RWPE1 (cell line): ENCODE results near the gene CACNA1F.

Source experiments
- CTCF ChIA-PET: fragments of 350-600 bp; sonication (Branson Sonifier 250); formaldehyde crosslinking; extraction: SDS; loops from one replicate; lab custom pipeline; 2021; lab: Yijun Ruan, JAX
- POLR2A ChIA-PET: fragments of 400-600 bp; formaldehyde crosslinking; extraction: SDS; loops from one replicate; lab custom pipeline; 2020; ENCODE audit warnings: antibody characterized with exemption; ENCODE audit not compliant: low non-redundant PET; lab: Yijun Ruan, JAX
- DNase-seq: peaks from one replicate; pipeline ENCODE4 v3.0.0; 2012; ENCODE audit warnings: low spot score
- H3K27ac ChIP-seq: fragments of 450-650 bp; 2 replicates; pipeline ENCODE4 v1.5.1; 2017
- TF ChIP-seq, protein P1 (sequence below): fragments of 450-650 bp; conservative IDR thresholded peaks from 2 replicates; pipeline ENCODE4 v1.5.1; 2017; ENCODE audit warnings: low read depth, mild to moderate bottlenecking

Gene CACNA1F

DNA sequence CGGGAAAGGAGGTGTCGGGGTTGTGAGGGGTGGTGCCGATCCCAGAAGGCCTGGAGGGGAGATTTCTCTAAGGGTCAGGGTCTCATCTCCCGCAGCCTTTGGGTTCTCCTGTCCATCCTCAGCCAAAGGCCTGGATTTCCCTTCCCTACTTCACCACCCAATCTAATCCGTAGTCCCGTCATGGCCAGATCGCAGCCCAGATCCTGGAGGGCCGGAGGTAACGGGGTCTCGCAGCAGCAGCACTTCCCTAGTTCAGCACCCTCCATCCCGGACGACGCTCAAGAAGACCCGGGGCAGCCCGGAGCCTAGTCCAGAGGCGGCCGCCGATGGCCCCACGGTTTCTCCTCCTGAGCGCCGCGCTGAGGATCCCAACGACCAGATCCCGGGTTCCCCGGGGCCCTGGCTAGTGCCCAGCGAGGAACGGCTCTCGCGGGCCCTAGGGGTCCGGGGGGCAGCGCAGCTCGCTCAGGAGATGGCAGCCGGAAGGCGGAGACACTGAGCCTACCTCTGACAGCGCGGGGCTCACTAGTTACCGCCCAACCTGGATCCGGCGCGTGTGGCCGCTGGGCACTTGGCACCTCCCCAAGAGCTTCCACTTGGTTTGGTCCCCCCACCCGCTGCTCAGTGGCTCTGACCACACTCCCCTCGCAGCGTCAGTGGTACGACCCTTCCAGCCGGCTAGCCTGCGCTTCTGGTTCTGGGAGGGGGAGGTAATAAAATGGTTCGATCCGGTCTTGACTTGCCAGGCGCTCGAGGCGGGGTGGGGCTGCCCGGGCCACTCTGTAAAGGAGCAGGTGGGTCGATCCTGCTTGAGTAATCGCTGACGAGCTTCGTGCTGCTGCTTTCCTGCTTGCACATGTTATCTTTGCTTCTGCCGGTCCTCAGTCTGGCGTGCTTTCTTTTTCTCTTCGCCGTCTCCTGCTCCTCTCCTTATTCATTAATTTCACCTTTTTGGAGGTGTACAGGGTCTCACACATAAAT lies 66.9 kb downstream of the CACNA1F start:
- ChIA-PET CTCF (interaction anchor here (0.6 kb wide), 1 partner anchor 64 kb away, joined by 3 read pairs; no protein-coding TSS in a partner anchor), POLR2A (interaction anchor here (0.6 to 1.4 kb wide), 4 partner anchors 10 to 107 kb away, joined by 3 to 6 read pairs (median 3); no protein-coding TSS in a partner anchor)
- H3K27ac ChIP-seq: peak overlapping the region; percentile 100
- TF ChIP-seq, protein P1, sequence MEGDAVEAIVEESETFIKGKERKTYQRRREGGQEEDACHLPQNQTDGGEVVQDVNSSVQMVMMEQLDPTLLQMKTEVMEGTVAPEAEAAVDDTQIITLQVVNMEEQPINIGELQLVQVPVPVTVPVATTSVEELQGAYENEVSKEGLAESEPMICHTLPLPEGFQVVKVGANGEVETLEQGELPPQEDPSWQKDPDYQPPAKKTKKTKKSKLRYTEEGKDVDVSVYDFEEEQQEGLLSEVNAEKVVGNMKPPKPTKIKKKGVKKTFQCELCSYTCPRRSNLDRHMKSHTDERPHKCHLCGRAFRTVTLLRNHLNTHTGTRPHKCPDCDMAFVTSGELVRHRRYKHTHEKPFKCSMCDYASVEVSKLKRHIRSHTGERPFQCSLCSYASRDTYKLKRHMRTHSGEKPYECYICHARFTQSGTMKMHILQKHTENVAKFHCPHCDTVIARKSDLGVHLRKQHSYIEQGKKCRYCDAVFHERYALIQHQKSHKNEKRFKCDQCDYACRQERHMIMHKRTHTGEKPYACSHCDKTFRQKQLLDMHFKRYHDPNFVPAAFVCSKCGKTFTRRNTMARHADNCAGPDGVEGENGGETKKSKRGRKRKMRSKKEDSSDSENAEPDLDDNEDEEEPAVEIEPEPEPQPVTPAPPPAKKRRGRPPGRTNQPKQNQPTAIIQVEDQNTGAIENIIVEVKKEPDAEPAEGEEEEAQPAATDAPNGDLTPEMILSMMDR: peak; percentile 45
- peak; percentile 80 for DNase-seq

DNA sequence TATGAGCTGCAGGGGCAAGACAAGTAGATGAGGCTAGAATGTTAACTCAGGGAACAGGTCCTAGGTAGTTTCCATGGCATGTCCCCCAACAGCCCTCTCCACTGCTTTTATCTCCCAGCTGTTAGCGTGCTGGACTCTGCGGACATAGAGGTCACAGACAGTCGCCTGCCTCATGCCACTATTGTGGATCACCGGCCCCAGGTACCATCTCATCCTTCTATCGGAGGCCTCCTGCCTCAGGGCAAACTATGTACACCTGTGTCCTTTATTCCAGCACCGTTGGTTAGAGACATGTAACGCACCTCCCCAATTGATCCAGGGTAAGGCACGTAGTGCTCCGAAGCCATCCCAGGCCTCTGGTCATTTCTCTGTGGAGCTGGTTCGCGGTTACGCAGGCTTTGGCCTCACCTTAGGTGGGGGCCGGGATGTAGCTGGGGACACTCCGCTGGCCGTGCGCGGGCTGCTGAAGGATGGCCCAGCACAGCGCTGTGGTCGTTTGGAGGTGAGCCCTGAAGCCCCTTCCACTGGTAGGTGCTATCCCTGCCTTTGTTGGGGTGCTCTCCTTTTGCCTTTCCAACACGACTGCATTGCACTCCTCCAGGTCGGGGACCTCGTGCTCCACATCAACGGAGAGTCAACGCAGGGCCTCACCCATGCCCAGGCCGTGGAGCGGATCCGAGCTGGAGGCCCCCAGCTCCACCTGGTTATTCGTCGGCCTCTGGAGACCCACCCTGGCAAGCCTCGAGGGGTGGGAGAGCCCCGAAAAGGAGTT lies 68.4 kb downstream of the CACNA1F start:
- no peak for DNase-seq
- CTCF ChIA-PET: interaction anchor here (0.5 to 0.6 kb wide), 2 partner anchors 76 to 206 kb away, joined by 5 to 6 read pairs; no protein-coding TSS in a partner anchor
- H3K27ac ChIP-seq: peak overlapping the region; percentile 100
- TF ChIP-seq, protein P1: no peak
- POLR2A ChIA-PET: no interaction called here

DNA sequence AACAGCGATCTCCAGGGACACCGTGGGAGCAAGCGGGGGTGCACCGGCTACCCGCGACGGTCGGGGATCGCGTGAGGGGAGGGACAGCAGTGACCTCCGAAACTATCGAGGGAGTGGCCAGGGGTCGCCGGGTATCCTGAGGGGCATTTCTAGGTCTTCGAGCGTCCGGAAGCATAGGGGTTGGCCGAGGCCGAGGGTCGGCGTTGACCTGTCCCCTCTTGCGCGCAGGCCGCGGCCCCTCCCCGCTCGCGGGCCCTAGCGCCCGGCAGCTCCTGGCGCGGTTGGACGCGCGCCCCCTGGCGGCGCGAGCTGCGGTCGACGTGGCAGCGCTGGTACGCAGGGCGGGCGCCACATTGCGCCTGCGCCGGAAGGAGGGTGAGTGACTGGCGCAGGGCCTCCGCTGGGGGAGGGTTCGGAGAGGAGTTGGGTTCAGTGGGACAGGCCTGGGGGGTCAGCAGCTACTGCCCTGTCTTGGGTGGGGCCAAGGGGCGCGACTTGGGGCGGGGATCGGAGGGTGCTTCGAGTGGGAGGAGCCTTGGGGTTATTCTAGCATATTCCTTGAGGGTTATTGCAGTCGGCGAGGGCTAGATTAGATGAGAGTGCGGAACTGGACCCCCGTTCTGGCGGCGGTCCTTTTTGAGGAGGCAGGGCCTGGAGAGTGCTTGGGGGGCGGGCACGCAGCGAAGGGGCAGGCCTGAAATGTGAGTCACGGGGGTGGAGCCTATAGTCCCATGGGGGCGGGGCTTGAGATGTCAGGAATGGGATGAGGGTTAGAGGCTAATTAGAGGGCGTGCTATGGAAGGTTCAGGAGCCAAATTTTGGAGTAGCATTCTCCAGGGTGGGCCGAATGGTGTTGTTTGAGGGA lies 69.4 kb downstream of the CACNA1F start:
- TF ChIP-seq, protein P1: peak; percentile 78
- peak overlapping the region; percentile 100 for H3K27ac ChIP-seq
- ChIA-PET CTCF (interaction anchor here (0.5 to 1.2 kb wide), 4 partner anchors 18 to 477 kb away, joined by 3 to 5 read pairs (median 4); no protein-coding TSS in a partner anchor), POLR2A (interaction anchor here (0.6 kb wide), 1 partner anchor 199 kb away, joined by 15 read pairs; no protein-coding TSS in a partner anchor)
- DNase-seq: peak; percentile 66

DNA sequence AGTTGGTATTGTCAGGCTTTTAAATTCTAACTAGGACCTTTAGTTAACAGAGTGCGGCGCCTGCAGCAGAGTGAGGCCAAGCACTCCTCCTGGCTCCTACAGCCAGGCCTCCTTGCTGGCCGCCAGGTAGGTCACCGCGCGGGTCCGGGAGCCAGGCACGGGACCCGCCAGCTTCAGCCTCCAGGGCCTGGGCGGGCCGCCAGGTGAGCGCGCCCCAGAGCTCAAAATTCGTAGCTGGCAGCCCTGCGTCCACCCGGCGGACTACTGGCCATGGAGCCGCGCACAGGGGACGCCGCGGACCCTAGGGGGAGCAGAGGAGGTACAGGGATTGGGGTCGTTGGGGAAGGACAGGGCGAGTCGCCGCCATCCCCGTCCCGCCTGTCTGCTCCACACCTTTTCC lies 70.5 kb downstream of the CACNA1F start, which contains the start of gene MAGIX:
TSS of gene MAGIX (plus strand) at position 139 of the 400 bp plus-strand sequence. CDS start at position 271, 132 bp downstream.
- ChIA-PET POLR2A (no interaction called here), CTCF (no interaction called here)
- peak within 1 kb of the TSS; percentile 100 for H3K27ac ChIP-seq
- TF ChIP-seq, protein P1: no peak
- no peak for DNase-seq

DNA sequence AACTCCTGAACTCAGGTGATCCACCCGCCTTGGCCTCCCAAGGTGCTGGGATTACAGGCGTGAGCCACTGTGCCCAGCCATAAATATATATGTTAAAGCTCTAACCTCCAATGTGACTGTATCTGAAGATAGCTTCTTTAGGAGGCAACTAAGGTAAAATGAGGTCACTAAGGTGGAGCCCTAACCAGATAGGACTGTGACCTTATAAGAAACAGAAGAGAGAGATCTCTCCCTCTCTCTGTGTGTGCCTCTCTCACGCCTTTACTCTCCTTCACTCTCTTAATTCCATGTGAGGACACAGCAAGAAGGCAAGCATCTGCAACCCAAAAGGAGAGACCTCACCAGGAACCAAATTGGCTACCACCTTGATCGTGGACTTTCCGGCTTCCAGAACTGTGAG lies 71.5 kb downstream of the CACNA1F start:
- TF ChIP-seq, protein P1: no peak
- H3K27ac ChIP-seq: no peak overlapping the region
- no peak for DNase-seq
- ChIA-PET POLR2A (no interaction called here), CTCF (no interaction called here)
